Measurements from ENCODE around the gene NUDT3.

NUDT3 gene

DNA sequence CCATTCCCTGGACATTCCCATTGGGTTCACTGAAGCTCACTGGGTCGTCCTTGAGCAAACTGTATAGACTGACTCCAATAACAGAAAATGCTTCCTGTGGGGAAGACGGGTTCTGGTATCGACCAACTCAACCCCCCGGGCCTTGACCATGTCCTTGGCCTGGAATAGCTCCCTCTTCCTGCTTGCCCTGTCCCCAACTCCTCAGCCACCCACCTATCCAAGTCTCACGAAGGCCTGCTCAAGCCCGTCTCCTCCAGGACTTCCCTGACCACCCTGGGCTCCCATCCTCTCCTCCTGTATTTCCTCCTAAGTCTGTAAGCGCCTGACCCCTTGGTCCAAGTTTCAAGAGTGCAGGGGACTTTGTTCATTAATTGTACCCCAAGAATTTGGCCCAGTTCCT lies 158.6 kb downstream of the NUDT3 start:
- Histone ChIP-seq H3K36me3 (no peaks in the 10 kb centered on the region), H3K9me3 (no peaks in the 10 kb centered on the region), H3K4me1 (ENCODE audit: control insufficient read depth in 1 of 2, insufficient read depth in 1 of 2, low read depth in 1 of 2, low read length in 1 of 2) (peaks cover 19 to 26% of the 10 kb centered on the region in 2 experiments), H3K27ac (peak overlapping the region; percentile 92), H3K4me3 (ENCODE audit: low read depth in 1 of 2, low read length in 1 of 2) (no peak overlapping the region), H3K27me3 (peaks cover 5% of the 10 kb centered on the region)
- TF ChIP-seq, protein P1, sequence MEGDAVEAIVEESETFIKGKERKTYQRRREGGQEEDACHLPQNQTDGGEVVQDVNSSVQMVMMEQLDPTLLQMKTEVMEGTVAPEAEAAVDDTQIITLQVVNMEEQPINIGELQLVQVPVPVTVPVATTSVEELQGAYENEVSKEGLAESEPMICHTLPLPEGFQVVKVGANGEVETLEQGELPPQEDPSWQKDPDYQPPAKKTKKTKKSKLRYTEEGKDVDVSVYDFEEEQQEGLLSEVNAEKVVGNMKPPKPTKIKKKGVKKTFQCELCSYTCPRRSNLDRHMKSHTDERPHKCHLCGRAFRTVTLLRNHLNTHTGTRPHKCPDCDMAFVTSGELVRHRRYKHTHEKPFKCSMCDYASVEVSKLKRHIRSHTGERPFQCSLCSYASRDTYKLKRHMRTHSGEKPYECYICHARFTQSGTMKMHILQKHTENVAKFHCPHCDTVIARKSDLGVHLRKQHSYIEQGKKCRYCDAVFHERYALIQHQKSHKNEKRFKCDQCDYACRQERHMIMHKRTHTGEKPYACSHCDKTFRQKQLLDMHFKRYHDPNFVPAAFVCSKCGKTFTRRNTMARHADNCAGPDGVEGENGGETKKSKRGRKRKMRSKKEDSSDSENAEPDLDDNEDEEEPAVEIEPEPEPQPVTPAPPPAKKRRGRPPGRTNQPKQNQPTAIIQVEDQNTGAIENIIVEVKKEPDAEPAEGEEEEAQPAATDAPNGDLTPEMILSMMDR (IDR thresholded peaks at IDR 0.05), result no peak

DNA sequence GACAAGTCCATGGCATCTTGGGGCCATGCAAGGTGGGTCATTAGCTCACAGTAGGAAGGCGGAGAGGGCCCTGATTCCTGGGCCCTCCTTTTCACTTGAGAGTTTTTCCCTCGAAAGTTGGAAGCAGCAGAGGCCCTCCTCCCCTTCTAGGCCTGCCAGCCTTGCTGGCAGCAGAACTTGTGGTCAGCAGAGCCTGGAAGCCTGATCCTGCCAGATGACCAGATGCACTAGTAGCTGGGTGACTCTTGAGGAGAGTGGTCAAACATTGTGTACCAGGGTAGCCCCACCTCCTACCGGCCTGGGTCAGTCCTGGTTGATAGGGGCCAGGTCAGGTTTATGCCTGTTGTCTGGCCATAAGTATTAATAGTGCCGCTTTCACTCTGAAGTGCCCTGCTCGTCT lies 159.6 kb downstream of the NUDT3 start:
- no peak overlapping the region for H3K27ac ChIP-seq
- H3K4me3 ChIP-seq (ENCODE audit: low read depth in 1 of 2, low read length in 1 of 2), result no peak overlapping the region
- peaks cover 12 to 21% of the 10 kb centered on the region in 2 experiments for H3K4me1 ChIP-seq (ENCODE audit: control insufficient read depth in 1 of 2, insufficient read depth in 1 of 2, low read depth in 1 of 2, low read length in 1 of 2)
- no peaks in the 10 kb centered on the region for H3K9me3 ChIP-seq
- H3K27me3 ChIP-seq, result peaks cover 2% of the 10 kb centered on the region
- no peaks in the 10 kb centered on the region for H3K36me3 ChIP-seq
- TF ChIP-seq, protein P1 (IDR thresholded peaks at IDR 0.05), result no peak

DNA sequence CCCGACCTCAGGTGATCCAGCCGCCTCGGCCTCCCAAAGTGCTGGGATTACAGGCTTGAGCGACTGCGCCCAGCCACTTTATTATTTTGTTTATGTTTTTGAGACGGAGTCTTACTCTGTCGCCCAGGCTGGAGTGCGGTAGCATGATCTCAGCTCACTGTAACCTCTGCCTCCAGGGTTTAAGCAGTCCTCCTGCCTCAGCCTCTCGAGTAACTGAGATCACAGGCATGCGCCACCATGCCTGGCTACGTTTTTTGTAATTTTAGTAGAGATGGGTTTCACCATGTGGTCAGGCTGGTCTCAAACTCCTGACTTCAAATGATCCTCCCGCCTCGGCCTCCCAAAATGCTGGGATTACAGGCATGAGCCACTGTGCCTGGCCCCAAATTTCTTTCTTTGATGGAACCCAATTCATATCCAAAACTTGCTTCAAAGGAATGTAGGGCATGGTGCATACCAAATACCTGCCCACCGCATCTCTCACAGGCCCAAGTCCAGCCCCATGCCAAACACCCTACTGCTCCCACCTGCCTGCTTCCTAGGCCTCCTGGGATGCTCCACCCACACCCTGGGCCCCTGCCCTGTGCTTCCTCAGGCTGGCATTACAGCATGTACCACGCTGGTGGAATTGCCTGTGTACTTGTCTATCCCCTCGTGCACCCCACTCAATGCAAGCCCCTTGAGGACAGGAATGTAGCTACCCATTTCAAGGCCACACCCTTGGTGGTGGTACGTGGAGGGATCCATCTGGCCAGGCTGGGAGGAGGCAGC lies 160.7 kb downstream of the NUDT3 start:
- TF ChIP-seq, protein P1 (IDR thresholded peaks at IDR 0.05), result no peak
- no peak overlapping the region for H3K4me3 ChIP-seq (ENCODE audit: low read depth in 1 of 2, low read length in 1 of 2)

DNA sequence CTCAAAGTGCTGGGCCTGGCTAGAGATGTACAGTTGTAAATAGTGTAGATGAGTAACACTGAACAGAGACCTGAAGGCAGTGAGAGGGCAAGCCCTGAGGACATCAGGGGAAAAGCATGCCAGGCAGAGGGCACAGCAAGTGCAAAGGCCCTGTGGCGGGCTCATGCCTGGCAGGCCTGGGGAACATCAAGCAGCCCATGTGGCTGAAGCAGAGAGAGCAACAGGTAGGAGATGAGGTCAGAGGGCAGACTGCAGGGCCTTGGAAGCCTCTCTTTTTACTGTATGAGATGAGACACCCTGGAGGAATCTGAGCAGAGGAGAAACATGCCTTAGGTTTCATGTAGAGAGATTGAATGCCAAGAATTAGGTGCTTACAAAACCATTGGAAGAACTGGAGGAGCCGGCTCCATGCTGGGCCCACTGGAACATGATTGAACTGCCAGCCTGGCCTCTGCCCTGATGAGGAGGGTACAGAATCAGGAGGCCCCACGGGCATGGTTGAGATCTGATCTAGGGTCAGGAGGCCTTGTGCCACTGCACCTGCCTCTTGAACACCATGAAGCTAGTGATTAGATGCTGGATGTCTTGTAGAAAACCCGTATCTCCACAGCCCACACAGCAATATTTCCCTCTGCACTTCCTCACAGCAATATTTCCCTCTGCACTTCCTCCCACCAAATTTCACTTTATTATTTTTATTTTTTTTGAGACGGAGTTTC lies 161.7 kb downstream of the NUDT3 start:
- peaks cover 10 to 20% of the 10 kb centered on the region in 2 experiments for H3K4me1 ChIP-seq (ENCODE audit: control insufficient read depth in 1 of 2, insufficient read depth in 1 of 2, low read depth in 1 of 2, low read length in 1 of 2)
- H3K36me3 ChIP-seq, result no peaks in the 10 kb centered on the region
- H3K27ac ChIP-seq, result peak overlapping the region; percentile 38
- H3K27me3 ChIP-seq, result no peaks in the 10 kb centered on the region
- H3K4me3 ChIP-seq (ENCODE audit: low read depth in 1 of 2, low read length in 1 of 2), result no peak overlapping the region
- no peaks in the 10 kb centered on the region for H3K9me3 ChIP-seq
- TF ChIP-seq, protein P1 (IDR thresholded peaks at IDR 0.05), result no peak

More for the DNA sequence above, 160.7 kb downstream of the NUDT3 start:
- Histone ChIP-seq H3K9me3 (no peaks in the 10 kb centered on the region), H3K36me3 (no peaks in the 10 kb centered on the region), H3K4me1 (ENCODE audit: control insufficient read depth in 1 of 2, insufficient read depth in 1 of 2, low read depth in 1 of 2, low read length in 1 of 2) (peaks cover 14 to 24% of the 10 kb centered on the region in 2 experiments), H3K27me3 (no peaks in the 10 kb centered on the region), H3K27ac (no peak overlapping the region)

DNA sequence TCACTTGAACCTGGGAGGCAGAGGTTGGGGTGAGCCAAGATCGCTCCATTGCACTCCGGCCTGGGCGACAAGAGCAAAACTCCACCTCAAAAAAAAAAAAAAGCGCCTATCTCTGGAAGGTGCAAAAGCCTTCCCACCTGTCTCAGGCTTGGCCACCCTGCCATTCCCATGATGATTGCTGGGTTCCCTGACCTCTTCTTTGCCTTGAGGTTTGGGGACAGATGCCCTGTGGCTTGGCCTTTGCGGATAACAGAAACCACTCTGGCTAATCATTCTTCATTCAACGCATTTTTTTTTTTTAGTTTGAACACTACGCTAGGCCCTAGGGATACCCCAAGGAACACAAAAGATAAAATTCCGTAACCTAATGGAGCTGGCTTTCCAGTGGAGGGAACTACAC lies 162.6 kb downstream of the NUDT3 start:
- TF ChIP-seq, protein P1 (IDR thresholded peaks at IDR 0.05), result no peak
- Histone ChIP-seq H3K27ac (no peak overlapping the region), H3K27me3 (no peaks in the 10 kb centered on the region), H3K36me3 (no peaks in the 10 kb centered on the region), H3K4me1 (ENCODE audit: control insufficient read depth in 1 of 2, insufficient read depth in 1 of 2, low read depth in 1 of 2, low read length in 1 of 2) (peaks cover 6 to 11% of the 10 kb centered on the region in 2 experiments), H3K4me3 (ENCODE audit: low read depth in 1 of 2, low read length in 1 of 2) (no peak overlapping the region), H3K9me3 (no peaks in the 10 kb centered on the region)
